ENCODE data around the gene NPAS3. TPM values are rescaled to one million over a fixed set of nuclear protein-coding genes. Genes with fewer than 3 reads are reported as not detected.

The NPAS3 gene
- total RNA-seq, 1 experiment from 2014 or later: 15.6 TPM

GRCh38 chr14:33610121-33610520, 671.4 kb downstream of the NPAS3 start:
- Histone ChIP-seq H3K4me1 (ENCODE audit: insufficient read depth, low read length, poor library complexity, severe bottlenecking) (no peaks in the 10 kb centered on the region), H3K9me3 (ENCODE audit: low read depth, low read length, poor library complexity, severe bottlenecking) (no peaks in the 10 kb centered on the region), H3K27me3 (replicated peaks; ENCODE audit: insufficient read depth, low read depth, low read length, poor library complexity) (no peaks in the 10 kb centered on the region), H3K4me3 (ENCODE audit: low read depth, low read length, poor library complexity, severe bottlenecking) (no peak overlapping the region), H3K27ac (ENCODE audit: low read depth, low read length, poor library complexity, severe bottlenecking) (no peak overlapping the region), H3K36me3 (ENCODE audit: insufficient read depth, low read length, poor library complexity, severe bottlenecking) (no peaks in the 10 kb centered on the region)
- ChIA-PET CTCF (no interaction called here), POLR2A (ENCODE audit: low non-redundant PET) (no interaction called here)
- BruUV-seq (replicated peaks): no TSS peak
- intact Hi-C loops (cut with micrococcal nuclease; ENCODE audit: unreplicated experiment): no loop called here
- TF ChIP-seq CTCF (conservative IDR thresholded peaks at IDR 0.05; ENCODE audit: low read depth, low read length) (no peak), EZH2 (IDR thresholded peaks at IDR 0.05; ENCODE audit: borderline replicate concordance, low read depth, low read length, poor library complexity, severe bottlenecking) (no peak)
- no peak for DNase-seq (ENCODE audit: low spot score)

- H3K27me3 ChIP-seq (replicated peaks; ENCODE audit: insufficient read depth, low read depth, low read length, poor library complexity): no peaks in the 10 kb centered on the region
- no TSS peak for BruUV-seq (replicated peaks)
- POLR2A ChIA-PET (ENCODE audit: low non-redundant PET): no interaction called here
- no peak overlapping the region for H3K4me3 ChIP-seq (ENCODE audit: low read depth, low read length, poor library complexity, severe bottlenecking)
- H3K4me1 ChIP-seq (ENCODE audit: insufficient read depth, low read length, poor library complexity, severe bottlenecking): no peaks in the 10 kb centered on the region
- CTCF ChIA-PET: no interaction called here
- no peaks in the 10 kb centered on the region for H3K36me3 ChIP-seq (ENCODE audit: insufficient read depth, low read length, poor library complexity, severe bottlenecking)
- no peak overlapping the region for H3K27ac ChIP-seq (ENCODE audit: low read depth, low read length, poor library complexity, severe bottlenecking)
- intact Hi-C loops (cut with micrococcal nuclease; ENCODE audit: unreplicated experiment): no loop called here
- no peak for DNase-seq (ENCODE audit: low spot score)
- TF ChIP-seq CTCF (conservative IDR thresholded peaks at IDR 0.05; ENCODE audit: low read depth, low read length) (no peak), EZH2 (IDR thresholded peaks at IDR 0.05; ENCODE audit: borderline replicate concordance, low read depth, low read length, poor library complexity, severe bottlenecking) (no peak)
- no peaks in the 10 kb centered on the region for H3K9me3 ChIP-seq (ENCODE audit: low read depth, low read length, poor library complexity, severe bottlenecking)
Observed at GRCh38 chr14:33611405-33612196, 672.9 kb downstream of the NPAS3 start.

GRCh38 chr14:33612197-33612505, 673.5 kb downstream of the NPAS3 start:
- no peaks in the 10 kb centered on the region for H3K27me3 ChIP-seq (replicated peaks; ENCODE audit: insufficient read depth, low read depth, low read length, poor library complexity)
- H3K36me3 ChIP-seq (ENCODE audit: insufficient read depth, low read length, poor library complexity, severe bottlenecking): no peaks in the 10 kb centered on the region
- no peak overlapping the region for H3K27ac ChIP-seq (ENCODE audit: low read depth, low read length, poor library complexity, severe bottlenecking)
- no TSS peak for BruUV-seq (replicated peaks)
- no peak for DNase-seq (ENCODE audit: low spot score)
- intact Hi-C loops (cut with micrococcal nuclease; ENCODE audit: unreplicated experiment): no loop called here
- POLR2A ChIA-PET (ENCODE audit: low non-redundant PET): no interaction called here
- CTCF ChIA-PET: no interaction called here
- no peaks in the 10 kb centered on the region for H3K9me3 ChIP-seq (ENCODE audit: low read depth, low read length, poor library complexity, severe bottlenecking)
- H3K4me3 ChIP-seq (ENCODE audit: low read depth, low read length, poor library complexity, severe bottlenecking): no peak overlapping the region
- H3K4me1 ChIP-seq (ENCODE audit: insufficient read depth, low read length, poor library complexity, severe bottlenecking): no peaks in the 10 kb centered on the region
- no peak for TF ChIP-seq CTCF (conservative IDR thresholded peaks at IDR 0.05; ENCODE audit: low read depth, low read length)
- TF ChIP-seq EZH2 (IDR thresholded peaks at IDR 0.05; ENCODE audit: borderline replicate concordance, low read depth, low read length, poor library complexity, severe bottlenecking): no peak
